Colonic mucosa (tissue), 4 donors: Measurements from ENCODE around the gene ADAMTS4. TPM values are rescaled to one million over a fixed set of nuclear protein-coding genes. Genes with fewer than 3 reads are reported as not detected.

Source experiments
- DNase-seq: peaks from one replicate; pipeline ENCODE4 v3.0.0-alpha.2; 2020
- H3K27ac ChIP-seq: fragments of 200-600 bp; one replicate; pipeline ENCODE4 v1.8.0; 2021
- H3K27me3 ChIP-seq: fragments of 200-600 bp; one replicate; pipeline ENCODE4 v1.8.0; 2021
- H3K36me3 ChIP-seq: fragments of 200-600 bp; one replicate; pipeline ENCODE4 v1.8.0; 2021
- H3K4me1 ChIP-seq: fragments of 200-600 bp; one replicate; pipeline ENCODE4 v1.8.0; 2021; ENCODE audit warnings: mild to moderate bottlenecking
- H3K4me3 ChIP-seq: fragments of 200-600 bp; one replicate; pipeline ENCODE4 v1.8.0; 2021
- H3K9ac ChIP-seq, 2 donors: one replicate each; pipeline ENCODE4 v1.7.0; 2013; ENCODE audit warnings: control low read depth in 2 of 2, low read depth in 2 of 2, low read length in 2 of 2
- H3K9me3 ChIP-seq: fragments of 200-600 bp; one replicate; pipeline ENCODE4 v1.8.0; 2021
- CTCF ChIP-seq: fragments of 200-600 bp; IDR thresholded peaks from one replicate; pipeline ENCODE4 v1.8.0; 2022; ENCODE audit warnings: antibody characterized with exemption, mild to moderate bottlenecking
- intact Hi-C: fragments of 100-400 bp; cut with DNase I; formaldehyde crosslinking; loops from one replicate; pipeline ENCODE4 v1.14.1; 2022
- total RNA-seq, 2 donors: library from RNA; stranded (reverse); fragmentation: NEBNext Ultra II Directional in 1 of 2; extraction: Animal tissue kit (Norgen Biotek cat#: 25700) in 1 of 2; gene quantifications; one replicate each; pipeline ENCODE4 v1.2.1, GENCODE V29; 2021
- donor health status: healthy.
- donor health status: DM: no; HTN: no; CAD: no.
- donor health status: DM: no; HTN: no; CAD: no.

ADAMTS4 gene
- total RNA-seq, 2 donors from 2014 or later: 0.57 to 14.0 TPM

GRCh38 chr1:161235957-161236775, 37.3 kb upstream of the ADAMTS4 start:
- H3K9ac ChIP-seq: no peak overlapping the region
- H3K27me3 ChIP-seq: no peaks in the 10 kb centered on the region
- H3K36me3 ChIP-seq: no peaks in the 10 kb centered on the region
- intact Hi-C loops: no loop called here
- no peak for TF ChIP-seq CTCF
- DNase-seq: no peak
- no peak overlapping the region for H3K27ac ChIP-seq
- H3K9me3 ChIP-seq: no peaks in the 10 kb centered on the region
- no peak overlapping the region for H3K4me3 ChIP-seq
- H3K4me1 ChIP-seq: no peaks in the 10 kb centered on the region

- TF ChIP-seq CTCF: no peak
- Histone ChIP-seq H3K4me3 (no peak overlapping the region), H3K9ac (no peak overlapping the region), H3K9me3 (no peaks in the 10 kb centered on the region), H3K27ac (no peak overlapping the region), H3K4me1 (no peaks in the 10 kb centered on the region), H3K36me3 (peaks cover 7% of the 10 kb centered on the region), H3K27me3 (no peaks in the 10 kb centered on the region)
- intact Hi-C loops: no loop called here
- DNase-seq: no peak
Measured at GRCh38 chr1:161233102-161233501, 34.2 kb upstream of the ADAMTS4 start.

GRCh38 chr1:161230762-161231161, 31.9 kb upstream of the ADAMTS4 start:
- intact Hi-C loops: no loop called here
- no peak overlapping the region for H3K9ac ChIP-seq
- H3K4me3 ChIP-seq: no peak overlapping the region
- H3K36me3 ChIP-seq: peaks cover 7% of the 10 kb centered on the region
- no peak overlapping the region for H3K27ac ChIP-seq
- TF ChIP-seq CTCF: no peak
- peaks cover 15% of the 10 kb centered on the region for H3K4me1 ChIP-seq
- no peaks in the 10 kb centered on the region for H3K27me3 ChIP-seq
- no peaks in the 10 kb centered on the region for H3K9me3 ChIP-seq
- DNase-seq: no peak

- H3K4me3 ChIP-seq: no peak overlapping the region
- H3K9ac ChIP-seq: no peak overlapping the region
- no peak for DNase-seq
- intact Hi-C loops: loop anchor here (5.0 kb wide), 1 partner anchor 62 kb away; no protein-coding TSS in a partner anchor
- H3K27me3 ChIP-seq: no peaks in the 10 kb centered on the region
- H3K36me3 ChIP-seq: peaks cover 7% of the 10 kb centered on the region
- H3K27ac ChIP-seq: no peak overlapping the region
- no peaks in the 10 kb centered on the region for H3K9me3 ChIP-seq
- H3K4me1 ChIP-seq: peaks cover 20% of the 10 kb centered on the region
- TF ChIP-seq CTCF: no peak
Measured at GRCh38 chr1:161229896-161230295, 31.0 kb upstream of the ADAMTS4 start.

GRCh38 chr1:161228032-161228431, 29.2 kb upstream of the ADAMTS4 start:
- DNase-seq: no peak
- Histone ChIP-seq H3K4me1 (peaks cover 20% of the 10 kb centered on the region), H3K36me3 (peaks cover 7% of the 10 kb centered on the region), H3K4me3 (no peak overlapping the region), H3K9me3 (no peaks in the 10 kb centered on the region), H3K27me3 (no peaks in the 10 kb centered on the region), H3K27ac (peak overlapping the region; percentile 54), H3K9ac (peak overlapping the region in 1 of 2 donors; percentile 53)
- no peak for TF ChIP-seq CTCF
- intact Hi-C loops: loop anchor here (5.0 kb wide), 1 partner anchor 64 kb away; no protein-coding TSS in a partner anchor
